Transverse colon (tissue), 4 donors: ENCODE data around the gene MRAS. TPM values are rescaled to one million over a fixed set of nuclear protein-coding genes. Genes with fewer than 3 reads are reported as not detected.

ENCODE experiments used
- DNase-seq: peaks from one replicate; pipeline ENCODE4 v3.0.0-alpha.2; 2019
- H3K27ac ChIP-seq, 4 donors: fragments of 200-600 bp; sonication (generic); 2 replicates each; pipeline ENCODE4 v1.5.1; 2016 to 2018; ENCODE audit warnings: inconsistent platforms in 4 of 4
- H3K27me3 ChIP-seq: fragments of 200-600 bp; sonication (generic); 2 replicates; pipeline ENCODE4 v1.5.1; 2017; ENCODE audit warnings: inconsistent platforms
- H3K36me3 ChIP-seq, 4 donors: fragments of 200-600 bp; sonication (generic); 2 replicates each; pipeline ENCODE4 v1.5.1; 2017 to 2019; ENCODE audit warnings: inconsistent platforms in 4 of 4
- H3K4me1 ChIP-seq, 4 donors: fragments of 200-600 bp; sonication (generic); 2 replicates each; pipeline ENCODE4 v1.5.1; 2017 to 2020; ENCODE audit warnings: inconsistent platforms in 4 of 4
- H3K4me3 ChIP-seq, 4 donors: fragments of 200-600 bp; sonication (generic); 1 replicate in 1 of 4; 2 replicates in 3 of 4; pipeline versions ENCODE4 v1.5.1 to v1.6.1; 2017 to 2019; ENCODE audit warnings: inconsistent platforms in 4 of 4
- H3K9me3 ChIP-seq, 2 donors: fragments of 200-600 bp; sonication (generic); 2 replicates each; pipeline ENCODE4 v1.5.1; 2017 to 2019; ENCODE audit warnings: inconsistent platforms in 2 of 2
- EP300 ChIP-seq: sonication (generic); formaldehyde crosslinking; IDR thresholded peaks from one replicate; pipeline ENCODE4 v1.6.1; 2017; ENCODE audit warnings: antibody characterized with exemption, low read depth
- POLR2A ChIP-seq: fragments of 450-650 bp; IDR thresholded peaks from one replicate; pipeline ENCODE4 v1.6.1; 2016; ENCODE audit warnings: antibody characterized with exemption, mild to moderate bottlenecking, moderate library complexity
- POLR2AphosphoS5 ChIP-seq, 3 donors: sonication (generic); formaldehyde crosslinking; IDR thresholded peaks; one replicate each; pipeline ENCODE4 v1.6.1; 2016; ENCODE audit warnings: antibody characterized with exemption in 3 of 3
- WGBS, 2 donors: methylation state at CpG; one replicate each; pipeline ENCODE4 v1.1.5; 2018; ENCODE audit warnings: low coverage in 1 of 2; 5-methylcytosine and 5-hydroxymethylcytosine counted together
- in situ Hi-C, 4 donors: fragments of 200-750 bp; cut with MboI; loops; one replicate each; pipeline versions ENCODE4 v1.15.0 to v1.15.1; 2017; ENCODE audit warnings: low sequenced_read_pairs in 3 of 4, low pct_ligation_motif_present in 1 of 4, low pct_unique_long_range_greater_than_20kb in 1 of 4
- intact Hi-C: fragments of 100-400 bp; cut with DNase I; formaldehyde crosslinking; loops from one replicate; pipeline ENCODE4 v1.15.1; 2023; ENCODE audit warnings: low total_unique reads
- total RNA-seq, 4 donors: library from RNA; depleted of rRNA; stranded (reverse); fragments of >200 nt; gene quantifications; one replicate each; pipeline ENCODE4 v1.1.0, GENCODE V29; 2016
- TF ChIP-seq, protein P1 (sequence below), 5 experiments: fragments of 200-600 bp in 3 of 5; fragments of 450-650 bp in 2 of 5; sonication (generic) in 3 of 5; IDR thresholded peaks; 1 replicate in 2 of 5; 2 replicates in 3 of 5; pipeline ENCODE4 v1.5.1; 2016 to 2017; ENCODE audit warnings: antibody characterized with exemption in 5 of 5, inconsistent platforms in 3 of 5, mild to moderate bottlenecking in 2 of 5, moderate library complexity in 1 of 5

The MRAS gene
- total RNA-seq, 4 donors from 2014 or later = 3.0 to 9.6 (median 6.3) TPM

GRCh38 chr3:138336454-138336999 lies 11.9 kb upstream of the MRAS start:
- intact Hi-C loops = no loop called here
- WGBS, 2 donors = 90 to 94% methylated on average over 3 to 4 of the region's 4 CpGs

GRCh38 chr3:138338244-138338643 lies 10.1 kb upstream of the MRAS start:
- in situ Hi-C loops (loop anchor here in 1 of 4 donors (10.0 kb wide), 1 partner anchor 257 kb away; the partner anchor contains the start of gene CEP70), intact Hi-C loops (no loop called here)
- Histone ChIP-seq H3K27ac (no peak overlapping the region), H3K4me3 (no peak overlapping the region), H3K4me1 (no peaks in the 10 kb centered on the region), H3K27me3 (no peaks in the 10 kb centered on the region), H3K9me3 (no peaks in the 10 kb centered on the region), H3K36me3 (no peaks in the 10 kb centered on the region)
- DNase-seq = no peak
- TF ChIP-seq EP300 = no peak
- no peak for TF ChIP-seq POLR2A
- TF ChIP-seq, protein P1, sequence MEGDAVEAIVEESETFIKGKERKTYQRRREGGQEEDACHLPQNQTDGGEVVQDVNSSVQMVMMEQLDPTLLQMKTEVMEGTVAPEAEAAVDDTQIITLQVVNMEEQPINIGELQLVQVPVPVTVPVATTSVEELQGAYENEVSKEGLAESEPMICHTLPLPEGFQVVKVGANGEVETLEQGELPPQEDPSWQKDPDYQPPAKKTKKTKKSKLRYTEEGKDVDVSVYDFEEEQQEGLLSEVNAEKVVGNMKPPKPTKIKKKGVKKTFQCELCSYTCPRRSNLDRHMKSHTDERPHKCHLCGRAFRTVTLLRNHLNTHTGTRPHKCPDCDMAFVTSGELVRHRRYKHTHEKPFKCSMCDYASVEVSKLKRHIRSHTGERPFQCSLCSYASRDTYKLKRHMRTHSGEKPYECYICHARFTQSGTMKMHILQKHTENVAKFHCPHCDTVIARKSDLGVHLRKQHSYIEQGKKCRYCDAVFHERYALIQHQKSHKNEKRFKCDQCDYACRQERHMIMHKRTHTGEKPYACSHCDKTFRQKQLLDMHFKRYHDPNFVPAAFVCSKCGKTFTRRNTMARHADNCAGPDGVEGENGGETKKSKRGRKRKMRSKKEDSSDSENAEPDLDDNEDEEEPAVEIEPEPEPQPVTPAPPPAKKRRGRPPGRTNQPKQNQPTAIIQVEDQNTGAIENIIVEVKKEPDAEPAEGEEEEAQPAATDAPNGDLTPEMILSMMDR (IDR thresholded peaks at IDR 0.05) = no peak
- no peak for TF ChIP-seq POLR2AphosphoS5 (IDR thresholded peaks at IDR 0.05)
- WGBS, 2 donors = 45 to 57% methylated on average over 5 of the region's 5 CpGs

More at GRCh38 chr3:138336454-138336999, 11.9 kb upstream of the MRAS start:
- no peak for DNase-seq
- H3K27ac ChIP-seq = no peak overlapping the region
- in situ Hi-C loops = loop anchor here in 1 of 4 donors (10.0 kb wide), 1 partner anchor 258 kb away; the partner anchor contains the start of gene CEP70
- no peaks in the 10 kb centered on the region for H3K4me1 ChIP-seq
- TF ChIP-seq POLR2AphosphoS5 (IDR thresholded peaks at IDR 0.05) (no peak), EP300 (no peak), POLR2A (no peak)
- TF ChIP-seq, protein P1 (IDR thresholded peaks at IDR 0.05) = no peak
- H3K27me3 ChIP-seq = no peaks in the 10 kb centered on the region
- H3K9me3 ChIP-seq = no peaks in the 10 kb centered on the region
- H3K4me3 ChIP-seq = no peak overlapping the region
- H3K36me3 ChIP-seq = no peaks in the 10 kb centered on the region

GRCh38 chr3:138338811-138339210 lies 9.6 kb upstream of the MRAS start:
- Histone ChIP-seq H3K4me1 (no peaks in the 10 kb centered on the region), H3K36me3 (no peaks in the 10 kb centered on the region), H3K9me3 (no peaks in the 10 kb centered on the region), H3K4me3 (no peak overlapping the region), H3K27ac (no peak overlapping the region), H3K27me3 (no peaks in the 10 kb centered on the region)
- in situ Hi-C loops (loop anchor here in 1 of 4 donors (10.0 kb wide), 1 partner anchor 256 kb away; the partner anchor contains the start of gene CEP70), intact Hi-C loops (no loop called here)
- DNase-seq = no peak
- 81% methylated on average over 5 of the region's 5 CpGs; no CpG with 5 or more reads in 1 of the 2 donors for WGBS, 2 donors
- TF ChIP-seq EP300 (no peak), POLR2AphosphoS5 (IDR thresholded peaks at IDR 0.05) (no peak), POLR2A (no peak)
- TF ChIP-seq, protein P1 (IDR thresholded peaks at IDR 0.05) = no peak

GRCh38 chr3:138340511-138340910 lies 7.9 kb upstream of the MRAS start:
- WGBS, 2 donors = 76 to 77% methylated on average over 2 to 5 of the region's 5 CpGs
- H3K4me3 ChIP-seq = no peak overlapping the region

More at GRCh38 chr3:138340511-138340910, 7.9 kb upstream of the MRAS start:
- H3K27ac ChIP-seq = no peak overlapping the region
- TF ChIP-seq POLR2A (no peak), EP300 (no peak), POLR2AphosphoS5 (IDR thresholded peaks at IDR 0.05) (no peak)
- TF ChIP-seq, protein P1 (IDR thresholded peaks at IDR 0.05) = no peak
- intact Hi-C loops (no loop called here), in situ Hi-C loops (no loop called here)
- no peaks in the 10 kb centered on the region for H3K4me1 ChIP-seq
- H3K9me3 ChIP-seq = no peaks in the 10 kb centered on the region
- no peaks in the 10 kb centered on the region for H3K27me3 ChIP-seq
- no peaks in the 10 kb centered on the region for H3K36me3 ChIP-seq
- no peak for DNase-seq
